GM12865 (cell line): ENCODE measurements around the gene CACNA1H.
"Not testable (repeated sequence)": the region's sequence is repeated elsewhere in the genome, so short reads cannot be mapped to it uniquely, and the experiment has no call there.

Source experiments
- DNase-seq: peaks from one replicate; pipeline ENCODE4 v3.0.0; 2010; ENCODE audit warnings: low read depth
- H3K4me3 ChIP-seq: 2 replicates; pipeline ENCODE4 v1.5.1; 2011; ENCODE audit warnings: mild to moderate bottlenecking, low read depth, low read length, control low read depth
- TF ChIP-seq, protein P1 (sequence below): IDR thresholded peaks from 2 replicates; pipeline ENCODE4 v1.5.1; 2011; ENCODE audit warnings: low read length, control low read depth, low read depth, inconsistent platforms; ENCODE audit not compliant: insufficient read depth; ENCODE audit errors: missing control alignments

CACNA1H gene

DNA sequence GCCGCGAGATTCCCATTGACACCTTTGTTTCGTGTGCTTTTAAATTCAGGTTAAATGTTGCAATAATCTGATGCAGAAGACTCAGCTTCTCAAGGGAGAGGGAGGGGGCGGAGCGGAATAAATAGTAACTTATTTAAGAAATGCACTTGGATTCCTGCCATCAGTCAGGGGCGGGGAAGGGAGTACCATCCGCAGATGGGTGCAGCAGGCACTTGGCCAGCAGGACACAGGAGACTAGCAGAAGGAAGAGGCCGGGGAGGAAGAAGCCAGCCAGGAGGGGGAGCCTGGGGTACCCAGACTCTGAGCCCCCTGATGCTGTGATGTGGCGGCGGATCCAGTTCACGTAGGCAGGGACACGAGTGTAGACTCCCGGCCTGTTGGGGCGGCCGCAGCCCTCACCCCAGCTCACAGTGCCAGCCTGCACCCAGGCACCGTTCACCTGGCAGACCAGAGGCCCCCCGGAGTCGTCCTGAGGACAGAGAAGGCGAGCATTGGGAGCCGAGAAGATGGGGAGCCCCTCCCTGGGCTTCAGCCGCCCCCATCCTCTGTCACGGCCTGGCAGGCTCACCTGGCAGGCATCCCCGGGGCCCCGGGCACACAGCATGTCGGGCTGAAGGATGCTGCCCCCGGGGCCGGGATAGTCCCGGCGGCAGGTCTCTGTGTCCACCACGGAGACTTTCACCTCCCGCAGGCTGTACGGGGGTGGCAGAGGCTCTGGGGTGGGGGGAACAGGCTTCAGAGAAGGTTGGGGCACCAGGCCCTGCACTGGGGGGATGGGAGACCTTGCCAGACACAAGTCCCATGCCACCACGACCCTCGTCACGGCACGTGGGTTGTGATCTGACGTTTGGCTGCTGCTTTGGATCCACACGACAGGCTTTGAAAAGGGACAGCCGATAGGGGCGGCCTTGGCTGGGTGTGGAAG, 69.0 kb downstream of the CACNA1H start:
- DNase-seq = no peak
- H3K4me3 ChIP-seq = no peak overlapping the region
- TF ChIP-seq, protein P1, sequence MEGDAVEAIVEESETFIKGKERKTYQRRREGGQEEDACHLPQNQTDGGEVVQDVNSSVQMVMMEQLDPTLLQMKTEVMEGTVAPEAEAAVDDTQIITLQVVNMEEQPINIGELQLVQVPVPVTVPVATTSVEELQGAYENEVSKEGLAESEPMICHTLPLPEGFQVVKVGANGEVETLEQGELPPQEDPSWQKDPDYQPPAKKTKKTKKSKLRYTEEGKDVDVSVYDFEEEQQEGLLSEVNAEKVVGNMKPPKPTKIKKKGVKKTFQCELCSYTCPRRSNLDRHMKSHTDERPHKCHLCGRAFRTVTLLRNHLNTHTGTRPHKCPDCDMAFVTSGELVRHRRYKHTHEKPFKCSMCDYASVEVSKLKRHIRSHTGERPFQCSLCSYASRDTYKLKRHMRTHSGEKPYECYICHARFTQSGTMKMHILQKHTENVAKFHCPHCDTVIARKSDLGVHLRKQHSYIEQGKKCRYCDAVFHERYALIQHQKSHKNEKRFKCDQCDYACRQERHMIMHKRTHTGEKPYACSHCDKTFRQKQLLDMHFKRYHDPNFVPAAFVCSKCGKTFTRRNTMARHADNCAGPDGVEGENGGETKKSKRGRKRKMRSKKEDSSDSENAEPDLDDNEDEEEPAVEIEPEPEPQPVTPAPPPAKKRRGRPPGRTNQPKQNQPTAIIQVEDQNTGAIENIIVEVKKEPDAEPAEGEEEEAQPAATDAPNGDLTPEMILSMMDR = no peak

DNA sequence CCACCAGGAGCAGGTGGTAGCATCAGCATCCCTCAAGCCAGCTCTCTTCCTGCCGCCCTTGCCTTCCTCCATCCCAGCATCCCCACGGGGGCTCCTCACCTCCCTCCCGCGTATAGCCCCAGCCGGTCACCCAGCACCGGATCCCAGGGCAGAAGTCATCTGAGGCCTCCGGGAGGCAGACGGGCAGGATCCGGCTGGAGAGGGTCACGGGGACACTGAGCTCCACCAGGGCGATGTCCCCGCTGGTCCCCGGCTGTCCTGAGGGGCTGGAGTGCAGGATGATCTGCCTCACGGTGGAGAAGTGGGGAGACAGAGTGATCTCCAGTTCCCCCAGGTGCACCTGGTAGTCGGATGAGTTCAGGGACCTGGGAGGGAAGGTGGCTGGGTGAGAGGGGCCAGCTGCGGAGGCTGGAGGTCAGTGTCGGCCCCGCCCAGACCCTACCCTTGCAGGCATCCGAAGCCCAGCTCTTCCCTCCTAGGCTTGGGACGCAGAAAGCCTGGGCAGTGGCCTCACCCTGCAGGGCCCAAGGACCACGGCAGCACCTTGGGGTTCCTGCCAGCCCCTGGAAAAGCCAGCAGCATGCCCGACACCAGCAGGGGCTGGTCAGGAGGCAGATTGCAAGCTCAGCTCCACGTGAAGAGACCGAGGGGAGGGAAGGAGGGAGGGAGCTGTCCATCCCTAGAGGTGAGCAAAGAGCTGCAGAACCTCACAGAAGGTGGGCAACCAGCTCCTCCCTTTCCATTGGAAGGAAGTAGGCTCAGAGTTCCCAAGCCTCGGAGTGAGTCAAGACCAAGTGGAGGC, 69.8 kb downstream of the CACNA1H start:
- TF ChIP-seq, protein P1 = no peak
- no peak overlapping the region for H3K4me3 ChIP-seq
- no peak for DNase-seq

DNA sequence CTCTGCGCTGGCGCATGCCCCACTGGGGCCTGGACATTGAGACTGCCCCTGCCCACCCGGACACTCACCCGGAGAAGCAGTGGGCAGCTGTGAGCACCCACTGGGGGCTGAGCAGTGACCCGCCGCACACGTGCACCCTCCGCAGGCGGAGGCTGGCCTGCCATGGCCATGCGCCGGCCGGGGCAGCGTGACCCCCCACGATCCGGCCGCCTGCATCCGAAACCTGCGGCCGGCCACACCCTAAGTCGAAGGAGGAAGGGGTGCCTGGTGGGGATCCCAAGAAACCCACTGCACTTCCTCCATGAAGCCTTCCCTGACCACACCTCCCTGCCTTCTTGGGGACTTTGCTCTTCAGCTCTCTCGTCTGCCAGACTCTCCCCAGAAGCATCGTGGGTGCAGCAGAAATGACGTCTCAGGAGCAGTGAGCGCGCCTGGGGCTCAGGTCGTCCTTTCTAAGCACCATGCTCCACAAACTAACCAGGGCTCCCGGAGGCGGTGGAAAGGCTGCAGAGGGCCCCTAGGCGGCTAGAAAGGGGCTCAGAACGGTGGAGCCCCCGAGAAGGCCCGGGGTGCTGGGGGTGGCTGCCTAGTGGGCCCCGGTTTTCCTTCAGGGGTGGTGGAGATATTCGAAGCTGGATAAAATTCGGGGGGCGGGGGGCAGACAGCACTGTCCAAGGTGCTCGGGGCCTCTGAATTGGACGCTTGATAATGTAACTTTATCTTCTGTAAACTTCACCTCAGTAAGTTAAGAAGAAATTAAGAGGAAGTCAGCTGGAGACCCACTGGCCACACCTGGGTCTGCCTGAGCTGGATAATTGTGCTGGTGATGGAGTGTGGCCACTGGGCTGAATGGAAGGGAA, 70.7 kb downstream of the CACNA1H start:
- TF ChIP-seq, protein P1 = no peak
- no peak for DNase-seq
- no peak overlapping the region for H3K4me3 ChIP-seq

DNA sequence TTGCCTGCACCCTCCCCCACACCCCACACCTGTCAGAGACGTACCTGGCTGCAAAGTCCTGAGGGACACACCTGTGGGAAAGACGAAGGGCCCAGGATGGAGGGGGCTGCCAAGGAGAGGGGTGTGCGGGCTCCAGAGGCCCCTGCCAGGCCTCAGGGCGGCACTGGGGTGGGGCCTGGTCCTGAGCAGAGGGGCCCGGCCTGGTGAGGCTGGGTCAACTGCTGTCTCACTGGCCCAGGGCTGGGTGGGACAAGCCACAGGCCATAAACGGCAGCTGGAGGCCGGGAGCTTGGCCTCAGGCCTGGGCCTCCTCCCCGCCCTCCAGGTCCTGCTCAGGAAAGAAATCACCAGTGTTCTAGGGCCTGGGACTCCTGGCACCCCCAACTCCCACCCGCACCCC, 71.7 kb downstream of the CACNA1H start:
- DNase-seq = no peak
- TF ChIP-seq, protein P1 = no peak
- H3K4me3 ChIP-seq = no peak overlapping the region

DNA sequence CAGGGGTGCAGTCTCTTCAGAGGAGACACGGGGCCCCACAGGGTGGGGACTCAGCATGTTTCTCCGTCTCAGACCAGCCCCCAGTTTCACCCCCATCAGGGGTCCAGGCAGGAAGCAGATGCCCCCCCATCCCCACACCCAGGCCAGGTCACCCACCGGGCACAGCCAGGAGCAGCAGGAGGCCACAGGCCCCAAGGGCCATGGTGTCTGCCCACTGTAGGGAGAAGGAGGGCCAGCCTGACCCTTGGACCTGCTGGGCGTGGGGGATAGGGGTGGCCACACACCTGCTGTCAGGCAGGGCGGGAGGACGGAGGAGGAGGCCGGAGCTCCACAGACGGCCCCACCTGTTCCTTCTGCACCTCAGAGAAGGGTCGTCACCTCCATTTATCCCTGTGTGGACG, 72.1 kb downstream of the CACNA1H start, which contains the start of gene TPSG1:
TPSG1 (minus strand) TSS at position 218 of the 401 bp plus-strand sequence; CDS start at position 202, 16 bp downstream.
- H3K4me3 ChIP-seq = no peak within 1 kb of the TSS
- TF ChIP-seq, protein P1 = no peak
- DNase-seq = no peak

DNA sequence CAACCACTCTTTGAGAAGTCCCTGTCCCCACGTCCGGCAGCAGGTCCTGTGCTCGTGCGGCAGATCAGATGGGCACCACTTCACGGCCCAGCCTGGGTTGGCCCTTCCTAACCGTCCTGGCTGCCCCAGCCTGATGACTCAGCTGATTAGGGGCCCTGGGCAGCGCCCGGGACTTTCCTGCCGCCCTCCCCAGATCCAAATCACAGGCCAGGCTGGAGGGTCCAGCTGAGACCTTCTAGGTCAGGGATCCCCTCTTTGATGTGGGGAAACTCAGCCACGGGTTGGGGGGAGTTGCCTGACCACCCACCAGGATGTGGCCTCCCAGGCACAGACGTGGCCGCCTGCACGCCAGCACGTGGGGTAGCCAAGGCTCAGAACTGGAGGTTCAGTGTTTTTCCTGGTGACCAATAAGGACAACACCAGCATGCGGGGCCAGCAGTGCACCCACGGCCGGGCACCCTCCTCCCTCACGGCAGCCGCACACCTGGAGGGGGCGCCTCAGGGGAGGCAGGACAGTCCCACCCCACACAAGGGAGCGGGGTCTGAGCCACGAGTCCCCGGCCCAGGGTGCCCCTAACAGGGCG, 72.9 kb downstream of the CACNA1H start:
- not testable (repeated sequence) for H3K4me3 ChIP-seq, DNase-seq

DNA sequence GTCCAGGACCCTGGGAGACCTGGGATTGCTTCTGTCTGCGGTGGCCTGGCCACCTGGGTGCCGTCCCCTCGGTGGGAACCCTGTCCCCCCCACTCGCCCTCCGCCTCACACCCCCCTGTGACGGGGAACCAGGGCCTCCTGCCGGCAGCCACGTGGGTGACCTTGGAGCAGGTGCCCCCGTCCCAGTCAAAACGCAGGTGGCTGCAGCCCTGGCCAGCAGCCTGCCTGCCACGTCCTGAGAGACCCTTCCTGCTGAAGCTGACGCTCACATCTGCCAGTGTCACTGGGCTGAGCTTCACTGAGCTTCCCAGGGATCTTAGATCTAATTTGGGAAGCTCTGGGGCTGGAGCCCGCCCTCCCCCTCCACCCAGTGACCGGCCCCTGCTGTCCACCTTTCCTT, 73.8 kb downstream of the CACNA1H start:
- not testable (repeated sequence) for H3K4me3 ChIP-seq

DNA sequence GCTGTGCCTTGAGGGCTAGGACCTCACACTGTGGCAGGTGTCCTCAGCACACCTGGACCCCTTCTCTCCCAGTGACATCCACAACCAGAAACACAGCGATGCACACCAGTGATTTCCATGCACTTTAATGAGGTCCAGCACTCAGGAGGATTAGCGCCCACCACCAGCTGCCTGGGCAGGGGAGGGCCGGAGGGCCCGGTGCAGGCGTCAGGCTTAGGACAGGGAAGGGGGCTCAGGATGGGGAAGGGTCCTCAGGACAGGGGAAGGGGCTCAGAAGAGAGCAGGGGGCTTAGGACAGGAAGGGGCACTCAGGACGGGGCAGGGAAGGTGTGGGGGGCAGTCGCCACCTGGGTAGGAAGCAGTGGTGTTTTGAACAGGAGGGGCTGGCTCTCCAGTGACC, 75.3 kb downstream of the CACNA1H start:
- H3K4me3 ChIP-seq, DNase-seq: not testable (repeated sequence)

More for the DNA sequence above, 73.8 kb downstream of the CACNA1H start:
- DNase-seq = not testable (repeated sequence)

DNA sequence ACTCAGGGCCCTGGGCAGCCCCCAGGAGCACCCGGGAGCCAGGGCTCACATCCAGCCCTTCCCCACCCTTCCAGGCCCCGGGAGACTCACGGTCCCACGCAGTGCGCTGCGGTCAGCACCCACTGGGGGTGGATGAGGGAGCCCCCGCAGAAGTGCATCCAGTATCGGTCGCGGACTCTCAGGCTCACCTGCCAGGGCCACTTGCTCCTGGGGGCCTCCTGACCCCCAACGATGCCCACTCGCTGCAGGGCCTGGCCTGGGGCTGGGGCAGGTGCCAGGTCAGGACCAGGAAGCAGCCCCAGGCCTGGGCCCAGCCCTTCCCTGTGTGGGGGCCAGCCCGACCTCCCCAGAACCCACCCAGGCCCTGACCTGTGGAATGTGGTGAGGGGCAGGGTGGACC, 76.6 kb downstream of the CACNA1H start:
- not testable (repeated sequence) for DNase-seq, H3K4me3 ChIP-seq

DNA sequence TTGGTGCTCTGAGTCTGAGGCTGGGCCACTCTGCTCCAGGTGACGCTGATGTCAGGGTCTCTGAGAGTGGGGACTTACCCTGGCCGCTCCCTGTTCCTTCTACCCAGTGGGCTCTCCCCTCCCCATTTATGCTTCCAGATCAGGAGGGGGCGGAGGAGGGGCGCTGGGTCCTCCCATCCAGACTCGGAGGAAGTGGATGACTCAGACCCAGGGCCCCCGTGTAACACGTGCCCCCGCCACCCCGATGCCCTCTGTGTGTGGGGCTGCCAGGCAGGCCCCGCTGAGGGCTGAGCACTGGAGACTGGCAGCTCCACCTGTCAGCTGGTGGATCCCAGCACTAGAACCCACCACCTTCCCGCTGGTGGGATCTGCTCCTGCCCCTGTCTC, 77.2 kb downstream of the CACNA1H start, which contains the start of gene TPSB2:
TPSB2 (minus strand) TSS at position 101 of the 387 bp plus-strand sequence. CDS start 233 bp downstream, outside the sequence.
- not testable (repeated sequence) for DNase-seq, H3K4me3 ChIP-seq

DNA sequence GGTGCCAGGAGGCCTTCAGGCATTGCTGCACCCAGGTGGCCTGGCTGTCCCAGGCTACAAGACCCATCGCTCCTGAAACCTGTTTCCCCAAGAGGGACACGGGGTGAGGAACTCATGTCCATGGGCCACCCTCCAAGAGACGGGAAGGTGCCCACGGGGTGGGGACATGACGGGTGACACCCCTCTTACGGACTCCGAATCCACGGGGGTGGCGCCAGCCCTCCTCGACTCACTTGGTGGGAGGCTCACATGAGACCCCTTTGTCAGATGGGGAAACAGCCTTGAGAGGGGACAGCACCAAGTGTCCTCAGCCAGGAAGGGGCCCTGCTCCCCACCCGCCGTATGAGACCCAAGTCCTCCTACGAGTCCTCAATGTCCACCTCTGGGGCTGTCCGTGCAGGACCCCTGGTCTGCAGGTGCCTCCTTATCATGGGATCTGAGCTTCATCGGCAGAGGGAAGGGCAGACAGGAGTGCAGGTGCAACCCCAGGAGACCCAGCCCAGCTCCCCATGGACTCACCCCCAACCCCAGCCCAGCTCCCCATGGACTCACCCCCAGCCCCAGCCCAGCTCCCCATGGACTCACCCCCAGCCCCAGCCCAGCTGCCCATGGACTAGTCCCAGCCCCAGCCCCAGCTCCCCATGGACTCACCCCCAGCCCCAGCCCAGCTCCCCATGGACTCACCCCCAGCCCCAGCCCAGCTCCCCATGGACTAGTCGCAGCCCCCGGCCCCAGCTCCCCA, 77.7 kb downstream of the CACNA1H start:
- not testable (repeated sequence) for DNase-seq, H3K4me3 ChIP-seq
